NCI-H1436 (cell line): ENCODE results near the gene RASSF9.

Experiments
- DNase-seq: peaks from one replicate; lab custom pipeline; 2025; lab: John Stamatoyannopoulos, UW

RASSF9 gene

GRCh38 chr12:85836197-85837090, at the start of gene RASSF9:
TSS of gene RASSF9 (minus strand) at chr12:85836409. CDS start at chr12:85836201, 208 bp downstream.
- DNase-seq, result no peak

GRCh38 chr12:85883763-85884162, 47.6 kb upstream of the RASSF9 start:
- DNase-seq, result no peak

- DNase-seq, result no peak
These were observed 41.2 kb upstream of the RASSF9 start for GRCh38 chr12:85877459-85877858.

- peak; percentile 1 for DNase-seq
These were observed 37.8 kb upstream of the RASSF9 start, which contains the start of gene NTS for GRCh38 chr12:85874031-85874461. TSS of gene NTS (plus strand) at chr12:85874295. CDS start at chr12:85874404, 109 bp downstream.

- DNase-seq, result peak; percentile 72
These were observed 36.4 kb upstream of the RASSF9 start for GRCh38 chr12:85872497-85873091.

- DNase-seq, result peak; percentile 62
These were observed 31.0 kb upstream of the RASSF9 start for GRCh38 chr12:85866986-85867776.

GRCh38 chr12:85865890-85866289, 29.7 kb upstream of the RASSF9 start:
- no peak for DNase-seq

- DNase-seq, result no peak
These were observed 20.8 kb upstream of the RASSF9 start for GRCh38 chr12:85856966-85857365.

GRCh38 chr12:85855305-85855704, 19.1 kb upstream of the RASSF9 start:
- no peak for DNase-seq

GRCh38 chr12:85849344-85849743, 13.1 kb upstream of the RASSF9 start:
- no peak for DNase-seq

- DNase-seq, result no peak
These were observed 7.5 kb upstream of the RASSF9 start for GRCh38 chr12:85843606-85844310.

GRCh38 chr12:85835426-85836196, 598 bp downstream of the RASSF9 start:
- no peak for DNase-seq

- no peak for DNase-seq
These were observed 1.8 kb downstream of the RASSF9 start for GRCh38 chr12:85834378-85834777.

GRCh38 chr12:85833579-85833978, 2.6 kb downstream of the RASSF9 start:
- no peak for DNase-seq

GRCh38 chr12:85831327-85831990, 4.8 kb downstream of the RASSF9 start:
- DNase-seq, result no peak

GRCh38 chr12:85829391-85829790, 6.8 kb downstream of the RASSF9 start:
- DNase-seq, result no peak

- no peak for DNase-seq
These were observed 7.6 kb downstream of the RASSF9 start for GRCh38 chr12:85828576-85828975.

GRCh38 chr12:85825746-85826145, 10.5 kb downstream of the RASSF9 start:
- DNase-seq, result peak; percentile 34

GRCh38 chr12:85823436-85824180, 12.6 kb downstream of the RASSF9 start:
- no peak for DNase-seq

GRCh38 chr12:85821759-85822158, 14.4 kb downstream of the RASSF9 start:
- no peak for DNase-seq
